Epithelial cell of proximal tubule (primary cell): ENCODE measurements around the gene BTLA. TPM values are rescaled to one million over a fixed set of nuclear protein-coding genes. Genes with fewer than 3 reads are reported as not detected.

ENCODE experiments used
- DNase-seq: peaks from one replicate; pipeline ENCODE4 v3.0.0-alpha.2; 2011; ENCODE audit warnings: low read depth
- H3K4me3 ChIP-seq: 2 replicates; pipeline ENCODE4 v1.5.1; 2011; ENCODE audit warnings: low read depth, mild to moderate bottlenecking, low read length
- total RNA-seq: library from RNA; depleted of rRNA; stranded (reverse); fragments of >200 nt; gene quantifications from 2 replicates; pipeline ENCODE4 v1.2.3, GENCODE V29; 2015
- TF ChIP-seq, protein P1 (sequence below): conservative IDR thresholded peaks from 2 replicates; pipeline ENCODE4 v1.5.1; 2012; ENCODE audit warnings: low read depth, mild to moderate bottlenecking, low read length

The BTLA gene
- total RNA-seq, 1 donor from 2014 or later: not detected

DNA sequence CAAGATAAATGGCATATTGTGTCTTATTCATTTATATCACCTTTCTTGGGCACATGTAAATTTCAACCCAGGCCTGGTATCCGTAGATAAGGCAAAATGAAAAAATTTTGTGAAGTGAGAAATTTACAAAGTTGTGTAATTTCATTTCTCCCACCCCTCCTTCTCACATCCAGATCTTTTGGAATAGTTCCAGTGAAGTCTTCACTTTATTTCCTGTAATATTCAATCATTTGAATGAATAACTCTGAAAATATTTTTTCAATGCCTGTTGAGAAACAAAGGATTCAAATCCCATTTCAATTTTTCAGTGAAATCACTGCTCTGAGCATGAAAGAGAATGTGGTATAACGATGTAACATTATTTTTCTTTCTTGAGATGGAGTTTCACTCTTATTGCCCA is 53.4 kb downstream of the BTLA start:
- H3K4me3 ChIP-seq: no peak overlapping the region
- no peak for DNase-seq
- TF ChIP-seq, protein P1, sequence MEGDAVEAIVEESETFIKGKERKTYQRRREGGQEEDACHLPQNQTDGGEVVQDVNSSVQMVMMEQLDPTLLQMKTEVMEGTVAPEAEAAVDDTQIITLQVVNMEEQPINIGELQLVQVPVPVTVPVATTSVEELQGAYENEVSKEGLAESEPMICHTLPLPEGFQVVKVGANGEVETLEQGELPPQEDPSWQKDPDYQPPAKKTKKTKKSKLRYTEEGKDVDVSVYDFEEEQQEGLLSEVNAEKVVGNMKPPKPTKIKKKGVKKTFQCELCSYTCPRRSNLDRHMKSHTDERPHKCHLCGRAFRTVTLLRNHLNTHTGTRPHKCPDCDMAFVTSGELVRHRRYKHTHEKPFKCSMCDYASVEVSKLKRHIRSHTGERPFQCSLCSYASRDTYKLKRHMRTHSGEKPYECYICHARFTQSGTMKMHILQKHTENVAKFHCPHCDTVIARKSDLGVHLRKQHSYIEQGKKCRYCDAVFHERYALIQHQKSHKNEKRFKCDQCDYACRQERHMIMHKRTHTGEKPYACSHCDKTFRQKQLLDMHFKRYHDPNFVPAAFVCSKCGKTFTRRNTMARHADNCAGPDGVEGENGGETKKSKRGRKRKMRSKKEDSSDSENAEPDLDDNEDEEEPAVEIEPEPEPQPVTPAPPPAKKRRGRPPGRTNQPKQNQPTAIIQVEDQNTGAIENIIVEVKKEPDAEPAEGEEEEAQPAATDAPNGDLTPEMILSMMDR: no peak

DNA sequence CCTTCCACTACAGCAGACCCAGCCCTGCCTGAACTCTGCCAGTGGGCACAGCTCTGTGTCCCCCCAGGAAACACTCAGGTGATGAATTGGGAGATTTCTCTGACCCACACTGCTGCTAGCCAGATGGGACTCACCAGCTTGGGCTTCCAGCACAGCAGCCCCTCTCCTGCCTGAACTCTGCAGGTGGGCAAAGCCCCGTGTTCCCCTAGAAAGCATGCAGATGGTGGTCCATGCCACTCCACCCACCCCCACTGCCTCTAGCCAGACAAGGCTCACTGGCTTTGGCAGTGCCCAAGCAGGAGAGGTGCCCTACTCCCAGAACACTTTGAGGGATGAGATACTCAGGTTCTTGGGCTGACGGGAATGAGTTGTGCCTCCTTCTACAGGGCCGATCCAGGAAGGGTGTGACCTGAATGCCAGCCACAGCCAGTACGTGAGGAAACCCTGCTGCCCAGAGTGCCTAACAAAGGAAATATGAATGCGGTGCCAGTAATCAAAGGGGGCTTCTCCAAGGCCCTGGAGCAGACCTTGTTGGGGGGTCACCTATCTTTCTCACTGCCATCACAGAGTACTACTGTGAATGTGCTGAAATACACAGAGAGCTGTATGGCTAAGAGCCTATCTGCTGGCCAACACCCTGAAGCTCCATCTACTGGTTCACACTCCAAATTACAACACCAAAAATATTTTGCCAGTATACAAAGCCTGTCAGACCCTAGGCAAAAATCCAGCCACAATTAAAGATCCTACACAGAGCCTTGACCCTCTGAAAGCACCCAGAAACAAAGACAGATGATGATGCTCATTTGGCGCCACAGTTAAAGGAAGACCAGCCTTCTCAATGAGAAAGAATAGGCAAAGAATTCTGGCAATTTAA is 61.9 kb downstream of the BTLA start:
- TF ChIP-seq, protein P1: peak; percentile 55
- DNase-seq: no peak

DNA sequence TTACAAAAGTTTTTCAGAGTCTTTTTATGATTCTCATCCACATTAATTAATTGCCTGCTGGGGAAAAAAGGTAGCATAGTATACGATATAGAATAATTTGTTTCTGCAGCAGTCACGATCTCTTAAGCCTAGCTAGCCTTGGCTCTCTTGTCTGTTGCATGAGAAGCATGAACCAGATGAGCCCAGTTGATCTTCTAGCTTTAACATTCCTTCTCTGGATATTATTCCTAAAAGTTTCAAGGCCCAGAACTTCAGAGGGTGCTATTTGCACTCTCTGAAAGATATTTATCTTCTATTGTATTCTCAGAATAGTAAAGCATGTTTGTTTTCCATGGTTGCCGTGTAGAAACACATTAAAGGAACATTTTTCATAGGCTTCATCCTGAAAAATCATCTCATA is 69.3 kb downstream of the BTLA start:
- TF ChIP-seq, protein P1: no peak
- no peak overlapping the region for H3K4me3 ChIP-seq
- no peak for DNase-seq

More for the DNA sequence above, 61.9 kb downstream of the BTLA start:
- no peak overlapping the region for H3K4me3 ChIP-seq

DNA sequence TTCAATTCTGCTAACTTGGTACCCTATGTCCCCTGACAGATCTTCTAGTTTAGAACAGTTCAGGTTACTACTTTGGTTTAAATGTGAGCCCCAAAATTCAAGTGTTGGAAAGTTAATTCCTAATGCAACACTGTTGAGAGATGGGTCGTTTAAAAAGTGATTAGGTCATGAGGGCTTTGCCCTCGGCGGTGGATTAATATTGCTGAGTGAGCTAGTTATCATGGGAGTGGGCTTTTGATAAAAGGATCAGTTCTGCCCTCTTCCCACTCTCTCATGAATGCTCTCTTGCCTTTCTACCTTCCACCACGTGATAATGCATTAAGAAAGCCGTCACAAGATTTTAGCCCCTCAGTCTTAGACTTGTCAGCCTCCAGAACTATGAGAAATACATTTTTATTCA is 72.1 kb downstream of the BTLA start:
- no peak overlapping the region for H3K4me3 ChIP-seq
- DNase-seq: no peak
- TF ChIP-seq, protein P1: no peak

DNA sequence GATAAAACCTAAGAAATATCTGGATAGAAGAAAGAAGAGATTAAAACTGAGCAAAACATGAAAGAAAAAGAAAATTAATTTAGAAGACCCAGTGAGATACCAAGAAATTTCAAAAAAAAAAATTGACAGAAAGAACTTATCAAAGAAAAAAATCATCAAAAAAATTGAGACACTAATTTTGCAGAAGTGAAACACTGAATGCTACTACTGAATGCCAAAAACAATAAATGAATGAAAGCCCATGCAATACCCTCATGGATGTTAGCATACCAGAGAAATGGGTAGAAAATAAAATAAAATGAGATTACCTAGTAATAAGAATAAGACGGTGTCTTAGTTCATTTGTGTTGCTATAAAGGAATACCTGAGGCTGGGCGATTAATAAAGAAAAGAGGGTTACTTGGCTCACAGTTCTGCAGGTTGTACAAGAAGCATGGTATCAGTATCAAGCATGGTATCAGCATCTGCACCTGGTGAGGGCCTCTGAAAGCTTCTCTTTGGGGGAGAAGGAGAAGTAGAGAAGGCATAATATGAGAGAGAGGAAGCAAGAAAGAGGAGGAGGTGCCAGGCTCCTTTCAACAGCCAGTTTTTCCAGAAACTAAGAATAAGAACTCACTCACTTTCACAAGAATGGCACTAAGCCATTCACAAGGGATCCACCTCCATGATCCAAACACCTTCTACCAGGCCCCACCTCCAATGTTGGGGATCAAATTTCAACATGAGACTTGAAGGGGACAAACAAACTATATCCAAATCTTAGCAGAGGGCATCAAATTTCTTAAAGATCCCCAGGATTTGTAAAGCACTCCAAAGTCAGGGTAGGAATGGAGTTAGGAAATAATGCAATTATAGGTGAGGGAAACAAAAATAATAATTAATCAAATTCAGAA is 73.2 kb downstream of the BTLA start:
- no peak for DNase-seq
- TF ChIP-seq, protein P1: no peak
- no peak overlapping the region for H3K4me3 ChIP-seq

DNA sequence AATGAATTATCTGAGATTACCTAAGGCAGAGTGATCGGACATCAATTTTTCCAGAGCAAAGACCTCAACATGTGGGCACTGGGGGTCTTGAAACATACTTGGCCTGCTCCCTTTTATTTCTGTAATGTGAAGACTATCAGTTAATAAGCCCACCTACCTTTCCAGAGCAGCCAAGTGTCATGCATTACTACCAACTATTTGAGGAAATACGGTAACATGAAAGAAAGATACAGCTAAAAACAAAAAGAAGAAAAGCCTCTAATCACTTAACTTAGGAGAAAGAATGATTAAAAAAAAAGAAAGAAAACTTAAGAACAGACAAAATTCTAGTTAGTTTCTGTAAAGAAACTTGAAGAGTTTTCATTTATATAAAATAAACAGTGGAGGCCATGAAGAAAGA is 73.9 kb downstream of the BTLA start:
- TF ChIP-seq, protein P1: no peak
- DNase-seq: no peak

More for the DNA sequence above, 73.9 kb downstream of the BTLA start:
- H3K4me3 ChIP-seq: no peak overlapping the region
